HS-5 (cell line): ENCODE data around the gene DHRS7B.

Experiments
- DNase-seq: peaks from one replicate; pipeline ENCODE4 v3.0.0-alpha.2; 2012; ENCODE audit warnings: low read depth

DHRS7B gene

DNA sequence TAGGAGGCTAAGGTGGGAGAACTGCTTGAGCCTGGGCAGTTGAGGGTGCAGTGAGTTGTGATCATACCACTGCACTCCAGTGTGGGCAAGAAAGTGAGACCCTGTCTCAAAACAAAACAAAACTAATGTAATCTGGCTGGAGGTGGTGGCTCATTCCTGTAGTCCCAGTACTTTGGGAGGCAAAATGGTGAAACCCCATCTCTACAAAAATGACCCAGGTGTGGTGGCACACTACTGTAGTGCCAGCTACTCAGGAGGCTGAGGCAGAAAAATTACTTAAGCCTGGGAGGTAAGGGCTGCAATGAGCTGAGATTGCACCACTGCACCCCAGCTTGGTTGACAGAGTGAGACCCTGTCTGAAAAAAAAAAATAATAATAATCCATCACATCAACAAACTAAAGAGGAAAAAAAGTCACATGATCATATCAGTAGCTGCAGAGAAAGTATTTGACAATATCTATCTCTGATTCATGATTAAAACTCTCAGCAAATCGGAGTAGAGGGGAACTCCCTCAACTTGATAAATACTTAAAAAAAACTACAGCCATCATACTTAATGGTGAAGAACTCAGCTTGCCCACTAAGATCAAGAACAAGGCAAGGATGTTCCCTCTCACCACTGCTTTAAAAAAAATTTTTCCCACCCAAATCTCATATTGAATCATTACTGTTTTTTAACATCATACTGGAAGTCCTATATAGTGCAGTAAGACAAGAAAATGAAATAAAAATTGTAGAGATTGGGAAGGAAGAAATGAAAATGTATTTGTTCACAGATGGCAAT is 31.0 kb downstream of the DHRS7B start:
- DNase-seq = no peak

DNA sequence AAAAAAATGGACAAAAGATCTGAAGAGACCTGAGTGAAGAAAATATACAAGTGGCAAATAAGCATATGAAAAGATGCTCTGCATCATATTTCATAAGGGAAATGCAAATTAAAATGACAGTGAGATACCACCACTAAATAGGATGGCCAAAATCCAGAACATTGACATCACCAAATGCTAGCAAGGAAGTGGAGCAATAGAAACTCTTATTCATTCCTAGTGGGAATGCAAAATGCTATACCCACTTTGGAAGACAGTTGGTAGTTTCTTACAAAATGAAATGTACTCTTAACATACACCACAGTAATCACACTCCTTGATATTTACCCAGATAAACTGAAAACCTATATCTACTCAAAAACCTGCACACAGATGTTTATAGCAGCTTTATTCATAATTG is 33.6 kb downstream of the DHRS7B start:
- DNase-seq = no peak

DNA sequence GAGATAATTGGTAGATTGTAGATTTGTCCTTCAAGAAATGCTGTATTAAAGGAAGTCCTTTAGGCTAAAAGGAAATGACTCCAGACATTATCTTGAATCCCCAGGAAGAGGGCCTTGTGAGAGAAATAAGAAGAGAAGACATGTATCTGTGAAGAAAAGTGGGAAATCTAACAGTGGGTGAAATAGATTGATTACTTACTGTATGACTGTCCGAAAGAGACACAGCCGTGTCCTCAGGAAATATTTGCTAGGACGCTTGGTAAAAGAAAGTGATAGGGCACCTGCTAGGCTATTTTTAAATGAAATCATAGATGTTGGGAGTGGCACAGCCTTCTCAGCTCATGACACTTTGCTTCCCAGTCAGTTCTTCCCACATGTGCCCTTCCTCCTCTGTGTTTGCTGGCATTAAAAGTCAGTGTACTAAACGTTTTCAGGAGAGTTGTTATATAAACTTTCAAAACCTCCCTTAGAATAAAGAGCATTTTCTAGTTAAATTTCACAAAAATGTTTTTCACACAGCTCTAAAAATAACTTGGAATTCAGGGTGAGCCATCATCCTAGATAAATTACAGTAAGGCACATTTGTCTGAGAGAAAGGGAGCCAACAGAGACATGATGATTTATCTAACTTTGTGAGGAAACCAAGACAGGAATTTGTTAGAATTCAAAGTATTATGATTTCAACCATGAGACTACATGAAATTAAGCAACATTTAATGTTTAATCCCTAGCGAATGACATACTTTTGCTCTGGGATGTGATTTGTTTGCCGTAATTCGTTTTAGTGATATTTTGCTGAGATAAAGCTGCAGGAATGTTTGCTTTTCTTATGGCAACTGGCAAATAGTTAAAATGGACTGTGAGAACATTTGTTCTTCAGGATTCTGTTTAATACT is 35.0 kb downstream of the DHRS7B start:
- DNase-seq = no peak

DNA sequence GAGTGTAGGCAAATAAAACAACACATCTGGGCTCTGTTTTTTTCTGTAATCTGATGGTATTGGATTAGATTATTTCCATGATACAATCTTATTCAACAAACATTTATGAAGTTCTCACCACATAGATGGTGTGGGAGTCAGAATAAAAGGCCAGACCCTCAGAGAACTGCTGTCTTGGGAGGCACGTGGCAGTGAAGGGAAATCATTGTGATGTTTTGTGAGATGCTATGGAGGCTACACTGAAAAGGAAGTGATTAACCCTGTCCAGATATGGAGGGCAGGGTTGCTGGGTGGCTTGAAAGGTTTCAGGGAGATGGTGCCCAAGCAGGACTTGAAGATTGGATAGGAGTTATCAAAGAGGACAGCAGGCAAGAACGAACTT is 35.6 kb downstream of the DHRS7B start:
- no peak for DNase-seq

DNA sequence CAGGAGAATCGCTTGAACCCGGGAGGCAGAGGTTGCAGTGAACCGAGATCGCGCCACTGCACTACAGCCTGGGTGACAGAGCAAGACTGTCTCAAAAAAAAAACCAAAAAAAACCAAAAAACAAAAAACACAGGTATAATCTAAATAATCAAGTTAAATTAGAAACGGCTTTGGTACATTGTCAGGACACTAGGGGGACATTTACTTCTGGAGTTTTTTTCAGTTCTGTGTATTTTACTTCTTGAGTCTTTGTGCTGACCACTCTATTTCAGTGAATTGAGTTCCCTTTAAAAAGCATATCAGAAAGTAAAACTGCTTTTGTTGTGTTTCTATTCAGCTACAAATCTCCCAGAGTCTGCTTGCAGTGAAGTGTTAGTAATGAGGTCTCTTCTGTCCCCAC is 36.3 kb downstream of the DHRS7B start:
- no peak for DNase-seq

DNA sequence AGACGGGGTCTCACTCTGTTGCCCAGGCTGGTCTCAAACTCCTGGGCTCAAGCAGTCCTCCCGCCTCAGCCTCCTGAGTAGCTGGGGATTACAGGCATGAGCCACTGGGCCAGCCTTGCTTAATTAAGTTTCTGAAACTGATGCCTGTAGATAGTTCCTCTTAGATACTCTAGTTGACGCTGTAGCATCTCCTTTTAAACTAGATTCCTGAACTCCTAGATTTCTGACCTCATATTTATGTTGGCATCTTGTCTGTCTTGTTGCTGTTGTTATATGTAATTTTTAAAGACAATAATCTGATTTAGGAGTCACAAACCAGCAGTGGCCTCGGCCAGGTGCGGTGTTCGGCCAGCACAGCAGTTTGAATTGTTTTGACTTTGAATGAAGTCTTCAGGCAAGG is 37.5 kb downstream of the DHRS7B start:
- DNase-seq = no peak

DNA sequence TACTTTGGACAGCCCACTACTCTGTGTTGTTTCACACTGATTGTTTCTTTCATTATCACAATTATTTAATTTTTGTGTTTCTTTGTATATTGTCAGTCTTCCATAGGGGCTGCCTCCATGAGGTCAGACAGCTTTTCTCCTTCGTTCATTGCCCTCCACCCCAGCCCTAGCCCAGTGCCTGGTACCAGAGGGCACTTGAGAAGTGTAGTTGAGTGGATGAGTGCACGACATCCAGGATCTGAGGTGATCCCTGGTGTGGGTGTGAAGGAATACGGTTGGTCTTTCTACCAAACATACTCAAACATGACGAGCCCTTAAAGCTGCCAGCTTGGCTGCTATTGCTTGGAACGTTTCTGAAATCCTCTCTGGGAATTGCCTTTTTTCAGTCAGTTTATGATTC is 37.9 kb downstream of the DHRS7B start:
- no peak for DNase-seq

DNA sequence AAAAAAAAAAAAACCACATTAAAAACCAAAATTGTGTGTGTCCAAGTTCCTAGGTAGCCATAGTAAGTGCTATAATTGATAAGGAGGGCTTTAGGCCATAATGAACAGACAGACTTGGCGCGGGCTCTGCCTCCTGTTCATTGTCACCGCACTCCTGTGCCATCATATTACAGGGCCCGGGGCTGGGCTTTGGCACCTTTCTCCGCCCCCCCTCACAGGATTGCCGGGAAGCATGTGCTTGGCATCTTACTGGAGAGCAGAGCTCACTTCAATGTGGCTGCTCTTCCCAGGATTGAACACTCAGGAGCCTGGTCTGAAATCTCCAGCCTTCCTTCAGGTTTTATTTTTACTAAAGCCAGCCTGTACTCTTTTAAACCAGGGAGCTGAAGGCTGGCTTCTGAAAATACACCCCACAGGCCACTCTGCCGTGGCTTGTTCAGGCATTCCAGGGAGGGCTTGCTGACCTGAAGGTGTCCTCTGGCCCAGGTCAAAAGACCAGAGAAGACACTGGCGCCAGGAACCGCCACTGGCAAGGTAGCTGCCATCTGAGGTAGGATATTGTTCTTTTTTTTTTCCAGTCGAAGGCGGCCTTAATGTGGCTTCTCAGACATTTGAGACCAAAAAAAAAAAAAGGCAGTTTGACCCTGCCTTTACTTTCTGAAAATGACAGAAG is 39.3 kb downstream of the DHRS7B start:
- no peak for DNase-seq

DNA sequence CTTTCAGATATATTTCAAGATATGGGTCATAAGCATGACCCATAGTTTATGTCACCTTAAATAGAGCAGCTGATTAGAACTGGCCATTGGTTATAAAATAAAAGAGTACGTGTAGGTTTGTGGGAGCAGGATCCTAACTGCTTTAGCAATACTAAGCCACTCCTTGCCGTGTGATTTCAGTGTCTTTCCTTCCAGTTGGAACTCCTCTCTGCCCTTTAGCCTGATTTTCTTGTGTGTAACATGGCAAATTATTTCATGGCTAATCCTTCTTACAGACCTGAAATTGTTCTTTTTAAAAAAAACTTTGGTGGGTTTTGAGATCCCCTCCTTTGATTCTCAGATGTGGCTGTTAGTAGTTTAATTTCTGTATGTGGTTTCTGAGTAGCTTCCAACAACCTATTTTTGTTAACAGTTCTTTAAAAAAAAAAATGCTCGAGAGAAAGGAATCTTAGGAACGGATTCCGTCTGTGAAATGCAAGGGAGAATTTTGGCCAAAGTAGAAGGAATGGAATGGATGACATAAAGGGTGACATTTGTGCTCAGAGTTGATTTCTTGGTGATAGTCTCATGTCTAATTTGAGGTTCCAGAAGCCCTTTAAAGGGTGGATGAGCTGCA is 39.9 kb downstream of the DHRS7B start:
- no peak for DNase-seq

DNA sequence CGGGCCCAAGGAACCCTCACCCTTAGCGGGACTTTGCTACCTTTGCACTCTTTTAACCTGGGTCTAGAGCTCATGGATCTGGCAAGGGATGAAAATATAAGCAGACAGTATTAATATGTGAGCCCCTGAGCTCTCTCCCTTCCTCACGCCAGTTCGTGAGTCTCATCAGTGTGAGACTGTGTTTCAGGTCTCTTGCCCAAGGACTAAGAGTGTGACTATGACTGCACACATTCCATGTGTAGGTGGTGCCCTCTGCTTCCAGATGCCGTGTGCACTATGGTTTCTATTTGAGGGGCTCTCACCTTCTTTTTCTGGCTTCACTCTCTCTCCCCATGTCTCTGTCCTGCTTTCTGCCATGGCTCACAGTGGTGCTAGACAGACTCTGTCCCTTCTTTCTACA is 40.5 kb downstream of the DHRS7B start:
- DNase-seq = no peak

DNA sequence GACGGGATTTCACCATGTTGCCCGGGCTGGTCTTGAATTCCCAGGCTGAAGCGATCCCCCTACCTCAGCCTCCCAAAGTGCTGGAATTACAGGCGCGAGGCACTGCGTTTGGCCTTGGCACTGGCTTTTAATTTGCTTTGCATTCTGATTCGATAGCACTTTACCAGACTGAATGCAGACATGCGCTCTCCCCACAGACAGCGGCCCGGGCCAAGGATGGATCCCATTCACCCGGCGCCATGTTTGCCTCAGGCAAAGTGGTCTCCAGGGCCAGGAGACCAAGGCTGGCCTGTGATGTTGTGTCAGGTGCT is 41.7 kb downstream of the DHRS7B start:
- DNase-seq = no peak

DNA sequence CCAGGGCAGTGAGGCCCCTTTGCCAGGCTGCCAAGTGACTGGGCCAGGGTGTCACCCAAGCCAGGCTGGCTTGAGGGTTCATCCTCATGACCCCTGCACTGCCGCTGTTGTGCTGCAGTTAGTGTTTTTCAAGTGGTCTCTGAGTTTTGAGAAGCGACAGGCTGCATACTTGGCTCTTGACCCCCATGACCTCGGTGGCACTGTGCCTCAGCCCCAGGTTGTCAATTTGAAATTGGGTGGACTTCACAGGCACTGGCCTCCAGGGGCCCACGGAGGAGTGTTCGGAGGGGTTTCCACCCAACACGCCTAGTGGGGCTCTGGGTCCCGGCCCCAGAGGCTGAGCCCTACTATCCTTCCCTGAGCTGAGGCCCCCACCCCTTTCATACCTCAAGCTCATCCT is 42.7 kb downstream of the DHRS7B start:
- no peak for DNase-seq

DNA sequence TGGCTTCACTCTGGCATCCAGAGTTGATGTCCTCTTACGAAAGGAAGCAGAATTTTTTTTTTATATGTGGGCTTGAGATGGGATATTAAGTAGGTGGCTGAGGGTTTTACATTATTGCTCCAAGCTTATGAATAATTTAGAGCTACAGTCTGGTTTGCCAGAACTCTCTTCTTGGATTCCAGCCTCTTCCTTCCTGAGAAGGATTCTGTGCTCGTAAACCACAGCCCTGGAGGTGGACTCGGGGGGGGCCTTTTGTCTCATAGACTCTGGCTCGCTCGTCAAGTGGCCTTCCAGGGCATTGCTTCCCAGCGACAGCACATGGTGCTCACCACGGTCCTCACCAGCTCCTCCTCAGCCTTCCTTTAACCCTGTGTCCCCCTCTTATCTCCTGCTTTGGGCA is 44.0 kb downstream of the DHRS7B start:
- DNase-seq = no peak

DNA sequence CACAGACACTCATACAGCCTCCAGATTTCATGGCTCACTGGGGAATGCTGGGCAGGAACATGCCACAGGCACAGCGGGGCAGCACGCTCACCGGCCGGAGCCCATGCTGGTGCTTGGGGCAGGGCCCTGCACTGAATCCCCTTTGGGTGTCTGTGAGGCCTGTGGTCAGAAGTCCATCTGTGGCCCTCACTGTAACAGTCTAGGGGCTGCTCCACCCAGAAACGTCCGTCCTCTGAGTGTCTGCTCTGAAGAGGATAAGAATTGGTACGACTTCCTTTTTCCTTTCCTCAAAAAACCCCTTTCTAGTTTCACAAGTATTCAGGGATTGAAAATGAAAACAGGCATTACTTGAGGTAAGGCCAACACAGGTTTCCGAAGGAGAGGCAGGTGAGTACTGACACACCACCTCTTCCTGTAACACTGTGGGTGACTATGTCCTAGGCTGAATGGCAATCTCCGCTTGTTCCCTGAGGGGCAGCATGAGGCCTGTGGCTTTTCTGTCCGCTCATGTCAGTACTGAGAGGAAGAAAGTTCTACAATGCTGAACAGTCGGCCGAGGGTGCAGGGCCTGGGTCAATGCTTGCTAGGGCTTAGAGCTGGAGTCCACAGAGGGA is 44.7 kb downstream of the DHRS7B start:
- DNase-seq = no peak

DNA sequence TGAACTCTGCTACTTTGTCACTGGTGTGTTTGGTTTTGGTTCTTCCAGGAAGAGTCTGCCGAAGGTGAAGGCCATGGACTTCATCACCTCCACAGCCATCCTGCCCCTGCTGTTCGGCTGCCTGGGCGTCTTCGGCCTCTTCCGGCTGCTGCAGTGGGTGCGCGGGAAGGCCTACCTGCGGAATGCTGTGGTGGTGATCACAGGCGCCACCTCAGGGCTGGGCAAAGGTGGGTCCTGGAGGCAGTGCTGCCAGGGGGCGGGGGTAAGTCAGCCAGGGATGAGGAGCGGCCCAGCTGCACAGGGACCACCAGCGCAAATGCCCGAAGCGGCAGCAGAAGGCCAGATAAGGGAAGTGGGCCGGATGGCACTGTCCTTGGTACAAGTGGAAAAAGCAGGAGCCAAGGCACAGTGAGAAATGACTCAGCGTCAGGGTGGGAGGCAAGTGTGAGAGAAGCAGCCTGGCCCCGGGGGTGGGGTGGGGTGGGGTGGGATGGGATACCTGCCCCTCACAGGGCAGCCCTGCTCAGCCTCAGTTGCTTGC is 45.3 kb downstream of the DHRS7B start:
- no peak for DNase-seq

DNA sequence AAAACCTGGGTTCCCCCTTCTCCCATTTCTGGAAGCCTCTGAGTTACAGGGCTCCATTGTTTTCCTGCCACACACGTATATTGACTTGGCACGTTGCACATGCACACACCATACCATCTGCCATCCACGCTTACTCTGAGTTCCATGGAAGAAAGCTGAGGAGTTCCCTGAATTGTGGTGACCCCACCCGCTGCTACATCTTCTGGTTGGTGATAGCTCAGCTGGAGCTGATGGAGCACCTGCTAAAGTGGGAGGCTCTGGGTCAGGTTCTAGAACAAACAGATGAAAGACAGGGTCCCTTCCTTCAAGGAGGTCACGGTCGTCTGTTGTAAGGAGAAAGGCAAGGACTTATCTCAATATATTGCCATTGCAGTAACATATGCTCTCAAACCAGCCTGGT is 46.1 kb downstream of the DHRS7B start:
- no peak for DNase-seq

DNA sequence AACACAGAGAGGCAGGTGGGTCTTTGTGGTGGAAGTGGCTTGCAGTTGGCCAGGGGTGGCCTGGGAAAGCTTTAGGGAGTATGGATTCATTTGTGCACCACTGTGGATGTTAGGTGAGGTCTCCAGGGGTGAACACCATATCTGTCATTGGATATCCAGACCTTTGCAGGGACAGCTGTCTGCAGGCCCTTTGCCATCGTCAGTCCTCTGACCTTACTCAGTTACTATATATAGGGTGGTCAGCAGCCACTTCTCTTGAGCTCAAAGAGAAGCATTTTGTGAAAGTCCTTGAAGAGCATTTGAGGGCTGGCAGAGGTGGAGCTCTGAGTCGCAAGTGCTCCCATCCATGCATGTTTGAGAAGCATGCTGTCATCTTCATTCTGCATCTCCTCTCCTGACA is 46.8 kb downstream of the DHRS7B start:
- no peak for DNase-seq

DNA sequence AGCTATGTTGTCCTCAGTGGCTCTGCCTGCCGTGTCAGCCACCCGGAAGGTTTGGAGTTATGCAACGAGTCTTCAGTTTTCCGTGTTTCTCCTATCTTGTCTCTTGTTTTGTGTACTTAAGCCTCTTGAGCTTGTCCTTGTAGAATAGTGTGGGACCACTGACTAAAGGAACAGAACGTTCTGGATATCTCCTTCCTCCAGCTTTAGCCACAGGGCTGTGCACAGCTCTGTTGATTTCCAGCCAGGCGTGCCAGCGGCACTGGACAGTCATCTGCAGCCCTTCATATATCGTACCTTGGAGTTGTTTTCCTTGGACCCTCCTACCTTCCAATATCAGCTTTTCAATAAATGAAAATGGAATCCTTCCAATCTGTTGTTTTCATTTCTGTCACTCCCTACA is 47.4 kb downstream of the DHRS7B start:
- DNase-seq = no peak

DNA sequence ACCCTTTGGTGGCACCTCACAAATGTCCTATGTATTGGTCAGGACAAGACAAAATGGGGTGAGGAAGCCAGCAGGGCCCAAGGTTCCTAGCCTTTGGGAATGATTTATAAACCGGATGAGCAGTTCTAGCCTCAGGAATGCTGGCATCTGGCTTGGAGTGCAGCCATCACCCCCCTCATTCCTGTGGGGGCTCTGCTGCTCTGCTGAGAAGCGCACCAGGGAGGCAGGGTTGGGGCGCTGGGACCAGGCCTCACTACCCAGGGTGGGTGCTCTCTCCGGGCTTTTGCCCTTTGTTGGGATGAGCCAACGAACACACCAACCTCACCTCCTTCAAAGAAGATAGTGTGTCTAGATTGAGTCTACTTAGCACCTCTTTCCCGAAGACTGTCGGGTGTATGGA is 47.9 kb downstream of the DHRS7B start:
- DNase-seq = no peak

DNA sequence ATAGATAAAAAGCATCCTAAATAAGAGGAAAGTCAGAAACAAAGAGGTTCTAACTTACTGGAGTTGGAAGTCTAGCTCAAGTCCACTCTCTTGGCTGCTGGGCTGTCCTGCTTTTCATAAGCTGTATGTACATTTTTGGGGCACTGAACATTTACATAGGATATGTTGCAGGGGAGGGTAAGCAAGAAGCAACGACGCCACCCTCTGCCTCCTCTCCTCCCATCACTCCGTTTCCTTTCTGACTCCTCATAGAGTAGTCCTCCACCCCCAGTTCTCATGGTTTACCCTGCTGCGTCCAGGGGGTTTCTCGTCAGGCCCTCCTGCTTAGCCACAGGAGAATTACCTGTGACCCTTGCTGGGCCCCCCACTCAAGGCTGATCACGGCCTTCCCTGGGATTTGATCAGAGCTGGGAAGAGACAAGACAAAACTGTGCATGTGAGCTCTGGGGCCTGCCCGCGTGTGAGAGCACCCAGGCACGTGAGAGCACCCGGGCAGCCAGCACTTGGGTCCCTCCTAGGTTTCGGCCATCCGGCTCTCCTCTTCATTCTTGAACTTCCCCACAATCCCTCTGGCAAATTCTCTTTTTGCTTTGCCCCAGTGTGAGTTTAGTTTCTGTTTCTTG is 50.1 kb downstream of the DHRS7B start:
- no peak for DNase-seq

DNA sequence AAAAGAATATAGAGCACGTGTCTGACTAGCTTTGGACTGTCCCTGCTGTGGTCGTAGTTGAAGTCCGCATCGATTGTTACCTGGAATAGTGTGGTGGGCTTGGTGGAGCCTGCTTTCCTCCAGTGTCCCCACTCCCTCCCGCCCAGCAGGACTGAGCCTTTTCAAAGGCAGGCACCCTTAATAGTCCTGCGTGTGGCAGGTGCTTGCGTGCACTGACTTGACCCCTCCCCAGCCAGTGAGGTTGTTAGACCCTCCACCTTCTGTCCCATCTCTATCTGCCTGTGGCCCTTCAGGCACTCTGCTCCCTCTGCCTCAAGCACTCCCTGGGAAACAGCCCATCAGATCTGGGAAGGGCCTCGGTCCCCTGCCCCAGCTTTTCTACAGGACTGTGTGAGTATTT is 50.6 kb downstream of the DHRS7B start:
- DNase-seq = no peak
